Measurements from ENCODE around the gene ZNF845.
"Not testable (repeated sequence)": the region's sequence is repeated elsewhere in the genome, so short reads cannot be mapped to it uniquely, and the experiment has no call there.

Gene ZNF845

DNA sequence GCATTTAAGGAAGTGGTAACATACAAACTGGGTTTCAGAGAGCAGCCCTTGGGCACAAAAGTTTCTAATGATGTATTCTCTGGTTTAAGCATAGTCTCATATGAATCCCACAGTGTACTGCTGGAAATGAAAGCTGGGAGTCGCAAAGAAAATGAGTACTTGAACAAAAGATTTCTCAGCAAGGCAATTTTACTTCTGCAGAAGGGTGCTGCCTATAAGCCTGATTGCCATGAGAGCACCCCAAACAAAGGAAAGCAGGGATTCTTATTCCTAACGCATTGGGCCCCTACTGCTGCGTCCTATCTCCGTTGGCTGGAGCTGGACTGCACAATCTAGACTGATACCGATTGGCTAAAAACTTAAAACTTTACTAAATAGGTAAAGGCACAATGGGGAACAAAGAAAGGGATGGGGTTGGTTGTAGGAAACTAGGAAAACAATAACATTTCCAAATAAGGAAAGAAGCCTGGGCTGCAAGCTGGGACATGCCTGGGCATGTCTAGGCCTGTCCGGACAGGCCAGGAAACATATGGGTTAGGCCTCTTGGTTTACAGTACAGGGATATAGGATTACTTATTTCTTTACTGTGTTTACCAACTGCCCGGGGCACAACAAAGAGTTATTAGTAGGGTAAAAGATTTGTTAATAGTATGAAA, 38.6 kb upstream of the ZNF845 start:
- Histone ChIP-seq H3K4me2 (ENCODE audit: low read length) (no peak overlapping the region), H3K9me3 (ENCODE audit: control insufficient read depth, insufficient read depth, low read length) (peaks cover 17% of the 10 kb centered on the region; the same call in 1 of the 2 replicates), H3K4me1 (ENCODE audit: control insufficient read depth, low read length) (no peaks in the 10 kb centered on the region), H3K36me3 (ENCODE audit: control insufficient read depth, low read length) (no peaks in the 10 kb centered on the region), H4K20me1 (ENCODE audit: control insufficient read depth, insufficient read depth, low read depth, low read length) (no peaks in the 10 kb centered on the region), H3K4me3 (ENCODE audit: low read length) (no peak overlapping the region), H3K27ac (ENCODE audit: low read depth, low read length) (no peak overlapping the region), H3F3A (ENCODE audit: control insufficient read depth, insufficient read depth) (no peaks in the 10 kb centered on the region), H3K27me3 (ENCODE audit: control insufficient read depth, low read length) (no peaks in the 10 kb centered on the region), H3K79me2 (ENCODE audit: control insufficient read depth, low read length) (no peaks in the 10 kb centered on the region), H3K9me2 (replicated peaks; ENCODE audit: control insufficient read depth, low read length) (no peaks in the 10 kb centered on the region)
- no peak for TF ChIP-seq EZH2phosphoT487 (IDR thresholded peaks at IDR 0.05; ENCODE audit: borderline replicate concordance, low read length)
- no peak for TF ChIP-seq CTCF (IDR thresholded peaks at IDR 0.05; ENCODE audit: low read depth, low read length, poor library complexity, severe bottlenecking)

DNA sequence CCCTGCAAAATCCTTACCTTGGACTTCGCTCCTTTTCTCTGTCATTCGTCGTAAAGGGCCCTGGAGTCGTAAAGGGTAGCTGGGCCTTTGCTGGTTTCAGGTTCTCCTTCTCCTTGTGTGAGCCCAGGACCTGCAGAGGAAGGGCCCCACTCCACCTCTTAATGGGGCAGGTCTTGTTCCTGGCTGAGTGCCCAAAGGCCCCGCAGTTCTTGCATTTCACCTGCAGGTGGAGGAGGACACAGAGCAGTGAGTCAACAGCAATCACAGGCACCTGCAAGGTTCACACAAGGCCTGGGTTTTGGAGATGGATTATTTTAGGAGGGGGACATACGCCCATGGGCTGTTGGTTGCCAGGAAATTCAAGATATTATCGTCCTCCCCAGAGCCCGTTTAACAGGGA, 32.2 kb upstream of the ZNF845 start:
- H3K36me3 ChIP-seq (ENCODE audit: control insufficient read depth, low read length); H3K9me3 ChIP-seq (ENCODE audit: control insufficient read depth, insufficient read depth, low read length); H3K27me3 ChIP-seq (ENCODE audit: control insufficient read depth, low read length); H3K27ac ChIP-seq (ENCODE audit: low read depth, low read length); H4K20me1 ChIP-seq (ENCODE audit: control insufficient read depth, insufficient read depth, low read depth, low read length); H3K9me2 ChIP-seq (replicated peaks; ENCODE audit: control insufficient read depth, low read length); H3K4me3 ChIP-seq (ENCODE audit: low read length); H3K79me2 ChIP-seq (ENCODE audit: control insufficient read depth, low read length); H3K4me2 ChIP-seq (ENCODE audit: low read length); H3F3A ChIP-seq (ENCODE audit: control insufficient read depth, insufficient read depth); H3K4me1 ChIP-seq (ENCODE audit: control insufficient read depth, low read length): not testable (repeated sequence)

DNA sequence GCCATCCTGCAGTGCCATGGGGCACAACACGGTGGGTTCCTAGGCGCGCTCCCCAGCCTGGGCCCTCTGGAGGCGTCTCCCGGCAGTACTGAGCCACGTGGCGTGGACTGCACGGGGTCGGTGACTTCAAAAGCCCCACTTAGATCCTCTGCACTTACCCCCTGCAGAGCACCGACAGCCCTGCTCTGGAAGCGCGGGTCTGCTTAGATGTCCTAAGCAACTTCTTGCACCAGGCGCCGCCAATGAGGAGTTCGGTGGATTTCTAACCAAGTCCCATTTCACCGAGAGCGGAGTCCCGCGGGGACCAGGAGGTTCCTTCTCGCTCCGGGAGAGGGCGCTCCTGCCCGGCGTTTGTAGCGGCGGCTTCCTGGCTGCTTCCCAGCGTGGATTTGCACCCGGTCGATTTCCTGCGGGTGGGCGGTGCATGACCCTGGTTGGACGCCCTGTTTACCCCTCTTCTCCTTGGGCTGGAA, 25.2 kb upstream of the ZNF845 start:
- no peaks in the 10 kb centered on the region for H3K27me3 ChIP-seq (ENCODE audit: control insufficient read depth, low read length)
- no peak overlapping the region for H3K4me2 ChIP-seq (ENCODE audit: low read length)

More for the DNA sequence above, 25.2 kb upstream of the ZNF845 start:
- H3K36me3 ChIP-seq (ENCODE audit: control insufficient read depth, low read length), result no peaks in the 10 kb centered on the region
- H4K20me1 ChIP-seq (ENCODE audit: control insufficient read depth, insufficient read depth, low read depth, low read length), result no peaks in the 10 kb centered on the region
- H3K9me2 ChIP-seq (replicated peaks; ENCODE audit: control insufficient read depth, low read length), result no peaks in the 10 kb centered on the region
- no peaks in the 10 kb centered on the region for H3K4me1 ChIP-seq (ENCODE audit: control insufficient read depth, low read length)
- no peak for TF ChIP-seq CTCF (IDR thresholded peaks at IDR 0.05; ENCODE audit: low read depth, low read length, poor library complexity, severe bottlenecking)
- TF ChIP-seq EZH2phosphoT487 (IDR thresholded peaks at IDR 0.05; ENCODE audit: borderline replicate concordance, low read length), result no peak
- peaks cover 14% of the 10 kb centered on the region for H3K9me3 ChIP-seq (ENCODE audit: control insufficient read depth, insufficient read depth, low read length)
- H3K4me3 ChIP-seq (ENCODE audit: low read length), result no peak overlapping the region
- no peaks in the 10 kb centered on the region for H3K79me2 ChIP-seq (ENCODE audit: control insufficient read depth, low read length)
- H3F3A ChIP-seq (ENCODE audit: control insufficient read depth, insufficient read depth), result no peaks in the 10 kb centered on the region
- no peak overlapping the region for H3K27ac ChIP-seq (ENCODE audit: low read depth, low read length)

All from DOHH2 (cell line).